HepG2 (cell line): Measurements from ENCODE around the gene CGREF1. TPM values are rescaled to one million over a fixed set of nuclear protein-coding genes. Genes with fewer than 3 reads are reported as not detected.

Experiments used
- ATAC-seq: fragments of 200-7000 bp; cut with Tn5 transposase; 3 replicates; pipeline ENCODE4 v1.9.1; 2020; ENCODE audit warnings: mild to moderate bottlenecking, moderate library complexity
- BruUV-seq: library from RNA; stranded (reverse); fragments of 400-500 nt; replicated peaks from 2 replicates; lab custom pipeline; 2021; lab: Mats Ljungman, UMichigan
- CTCF ChIA-PET: fragments of 300-600 bp; formaldehyde crosslinking; extraction: SDS; loops from one replicate; lab custom pipeline; 2021; ENCODE audit warnings: low total read pairs, inconsistent platforms, low intra/inter-chr PET ratio; lab: Yijun Ruan, JAX
- POLR2A ChIA-PET: fragments of 350-600 bp; sonication (Branson Sonifier 250); formaldehyde crosslinking; loops from one replicate; lab custom pipeline; 2020; ENCODE audit warnings: antibody characterized with exemption, inconsistent platforms; lab: Yijun Ruan, JAX
- DNase-seq: peaks from one replicate; pipeline ENCODE4 v3.0.0-alpha.2; 2015; ENCODE audit warnings: low spot score
- FAIRE-seq: peaks from 3 replicates; lab custom pipeline; 2011; peaks lifted over from hg19 to GRCh38; lab: Jason Lieb, UNC
- H2AFZ ChIP-seq: one replicate; pipeline ENCODE4 v1.6.1; 2011; ENCODE audit warnings: low read length, inconsistent platforms
- H3K27ac ChIP-seq: fragments of 300-600 bp; 3 replicates; pipeline ENCODE4 v1.8.0; 2011; ENCODE audit warnings: mixed run types, mild to moderate bottlenecking, mixed read lengths, low read length, inconsistent platforms; ENCODE audit not compliant: insufficient read depth; ENCODE audit errors: extremely low read length
- H3K27me3 ChIP-seq, 2 experiments: fragments of 200-600 bp in 1 of 2; 2 replicates in 1 of 2; 3 replicates in 1 of 2; pipeline versions ENCODE4 v1.6.0 to v1.8.0; 2011; ENCODE audit warnings: low read length in 2 of 2, mild to moderate bottlenecking in 2 of 2, moderate library complexity in 2 of 2, inconsistent platforms in 1 of 2; ENCODE audit not compliant: insufficient read depth in 2 of 2, control insufficient read depth in 1 of 2
- H3K36me3 ChIP-seq, 2 experiments: fragments of 200-600 bp in 1 of 2; replicated peaks in 1 of 2; 2 replicates in 1 of 2; 3 replicates in 1 of 2; pipeline versions ENCODE4 v1.5.1 to v1.8.0; 2011; ENCODE audit warnings: low read length in 2 of 2, inconsistent platforms in 1 of 2; ENCODE audit not compliant: insufficient read depth in 2 of 2, control insufficient read depth in 1 of 2
- H3K4me1 ChIP-seq: 2 replicates; pipeline ENCODE4 v1.5.1; 2012; ENCODE audit warnings: low read length, inconsistent platforms; ENCODE audit not compliant: insufficient read depth
- H3K4me2 ChIP-seq: 2 replicates; pipeline ENCODE4 v1.6.0; 2011; ENCODE audit warnings: low read depth, low read length, inconsistent platforms
- H3K4me3 ChIP-seq, 3 experiments: fragments of 200-600 bp in 1 of 3; sonication (generic), shearing (Covaris generic) in 1 of 3; replicated peaks in 1 of 3; 2 replicates each; pipeline ENCODE4 v1.5.1; 2011 to 2016; ENCODE audit warnings: low read length in 3 of 3, inconsistent platforms in 2 of 3, low read depth in 2 of 3, mild to moderate bottlenecking in 2 of 3, control low read depth in 1 of 3, mixed read lengths in 1 of 3; ENCODE audit not compliant: insufficient read depth in 1 of 3
- H3K79me2 ChIP-seq: one replicate; pipeline ENCODE4 v1.6.1; 2011; ENCODE audit warnings: low read length, inconsistent platforms; ENCODE audit not compliant: insufficient read depth
- H3K9ac ChIP-seq: 2 replicates; pipeline ENCODE4 v1.6.0; 2011; ENCODE audit warnings: mild to moderate bottlenecking, low read depth, low read length, inconsistent platforms; ENCODE audit not compliant: insufficient read depth
- H3K9me3 ChIP-seq: 2 replicates; pipeline ENCODE4 v1.5.1; 2012; ENCODE audit warnings: mild to moderate bottlenecking, low read length
- H4K20me1 ChIP-seq: 2 replicates; pipeline ENCODE4 v1.6.0; 2011; ENCODE audit warnings: inconsistent platforms, mild to moderate bottlenecking, low read length, moderate library complexity; ENCODE audit not compliant: insufficient read depth
- DPF2 ChIP-seq: sonication (generic); formaldehyde crosslinking; IDR thresholded peaks from 2 replicates; pipeline ENCODE4 v1.4.0; 2020; ENCODE audit warnings: mild to moderate bottlenecking, low read depth, missing genetic modification reagents, borderline replicate concordance
- POLR2AphosphoS5 ChIP-seq: IDR thresholded peaks from 2 replicates; pipeline ENCODE4 v1.6.1; 2012; ENCODE audit warnings: low read depth, low read length
- RBFOX2 ChIP-seq: fragments of 200-400 bp; formaldehyde crosslinking; IDR thresholded peaks from 2 replicates; pipeline ENCODE4 v1.6.1; 2017; ENCODE audit warnings: low read depth, mild to moderate bottlenecking, low read length
- REL ChIP-seq: sonication (generic); formaldehyde crosslinking; conservative IDR thresholded peaks from 2 replicates; pipeline ENCODE4 v1.8.0; 2022; ENCODE audit warnings: mild to moderate bottlenecking, missing genetic modification reagents, moderate library complexity
- ZNF225 ChIP-seq: sonication (generic); formaldehyde crosslinking; IDR thresholded peaks from 2 replicates; pipeline ENCODE4 v1.4.0; 2020; ENCODE audit warnings: mild to moderate bottlenecking, missing genetic modification reagents
- ZNF296 ChIP-seq: sonication (generic); formaldehyde crosslinking; conservative IDR thresholded peaks from 2 replicates; pipeline ENCODE4 v1.5.0; 2020; ENCODE audit warnings: mild to moderate bottlenecking, missing genetic modification reagents
- ZNF317 ChIP-seq: sonication (generic); formaldehyde crosslinking; IDR thresholded peaks from 2 replicates; pipeline ENCODE4 v1.5.0; 2020; ENCODE audit warnings: mild to moderate bottlenecking, missing genetic modification reagents
- WGBS: methylation state at CpG from one replicate; pipeline ENCODE4 v1.1.6; 2017; ENCODE audit warnings: low lambda C conversion rate; 5-methylcytosine and 5-hydroxymethylcytosine counted together
- in situ Hi-C: cut with HindIII; loops from 2 replicates; pipeline ENCODE4 v1.10.0; 2017; ENCODE audit warnings: low pct_unique_long_range_greater_than_20kb; ENCODE audit not compliant: extremely low pct_ligation_motif_present
- intact Hi-C: fragments of 100-400 bp; cut with micrococcal nuclease; formaldehyde crosslinking; loops from one replicate; pipeline ENCODE4 v1.10.0; 2022; ENCODE audit not compliant: unreplicated experiment
- polyA plus RNA-seq, 8 experiments: library from polyadenylated mRNA; depleted of rRNA in 3 of 8; stranded (reverse) in 7 of 8; unstranded in 1 of 8; fragments of >200 nt; fragmentation: Illumina TruSeq in 4 of 8; extraction: Trizol in 4 of 8; gene quantifications; 2 replicates each; pipeline versions ENCODE4 v1.2.1 to v1.2.3, GENCODE V29; 2011 to 2016; ENCODE audit warnings: low read depth in 4 of 8, missing spikeins in 1 of 8, mixed read lengths in 1 of 8; ENCODE audit not compliant: insufficient read depth in 1 of 8
- total RNA-seq, 5 experiments: library from RNA; depleted of rRNA; stranded (reverse); fragments of >200 nt; fragmentation: Illumina TruSeq; extraction: Trizol; gene quantifications; 2 replicates each; pipeline ENCODE4 v1.2.3, GENCODE V29; 2016; ENCODE audit warnings: low read depth in 1 of 5

The CGREF1 gene
- total and polyA plus RNA-seq, 2 of the 13 experiments (the other 11 are each of a cell fraction or from before 2014, with no cell fraction given): 13.9 to 23.4 TPM

GRCh38 chr2:27067385-27067784, 51.5 kb downstream of the CGREF1 start:
- in situ Hi-C loops (no loop called here), intact Hi-C loops (no loop called here)
- Histone ChIP-seq H3K9ac (no peak overlapping the region), H3K27ac (no peak overlapping the region), H3K4me1 (peaks cover 29% of the 10 kb centered on the region), H3K79me2 (peaks cover 30% of the 10 kb centered on the region), H3K4me3 (no peak overlapping the region), H3K36me3 (peaks cover 15 to 27% of the 10 kb centered on the region in 2 experiments), H2AFZ (no peak overlapping the region), H3K27me3 (no peaks in the 10 kb centered on the region; a peak in 1 of 5 replicates), H3K4me2 (no peak overlapping the region), H3K9me3 (no peaks in the 10 kb centered on the region), H4K20me1 (peaks cover 2% of the 10 kb centered on the region; the same call in 1 of the 2 replicates)
- ATAC-seq (no peak), DNase-seq (no peak), FAIRE-seq (no peak)
- no peak for TF ChIP-seq ZNF317 (CRISPR knock-in tag)
- TF ChIP-seq DPF2 (CRISPR knock-in tag): no peak
- TF ChIP-seq RBFOX2: peak; percentile 66
- peak; percentile 19; the same call in 1 of the 2 replicates for TF ChIP-seq POLR2AphosphoS5
- ChIA-PET POLR2A (interaction anchor here (1.2 to 11.6 kb wide), 6 partner anchors 9 to 28 kb away, joined by 3 to 100 read pairs (median 5); partner anchors contain the start of gene AGBL5), CTCF (no interaction called here)
- BruUV-seq: no TSS peak
- 97% methylated on average over 5 of the region's 5 CpGs for WGBS

GRCh38 chr2:27065128-27065527, 53.8 kb downstream of the CGREF1 start:
- Histone ChIP-seq H3K4me1 (peaks cover 20% of the 10 kb centered on the region), H4K20me1 (peaks cover 2% of the 10 kb centered on the region; the same call in 1 of the 2 replicates), H3K4me3 (no peak overlapping the region), H3K36me3 (peaks cover 18 to 27% of the 10 kb centered on the region in 2 experiments), H3K4me2 (no peak overlapping the region), H3K9me3 (no peaks in the 10 kb centered on the region), H3K27me3 (no peaks in the 10 kb centered on the region), H2AFZ (no peak overlapping the region), H3K27ac (no peak overlapping the region), H3K9ac (no peak overlapping the region), H3K79me2 (peaks cover 17% of the 10 kb centered on the region)
- CTCF ChIA-PET: no interaction called here
- DNase-seq (no peak), ATAC-seq (no peak), FAIRE-seq (no peak)
- WGBS: 98% methylated on average over 3 of the region's 3 CpGs
- in situ Hi-C loops (no loop called here), intact Hi-C loops (no loop called here)
- POLR2A ChIA-PET: interaction anchor here (1.3 to 11.6 kb wide), 5 partner anchors 7 to 28 kb away, joined by 4 to 100 read pairs (median 14); partner anchors contain the start of genes AGBL5 and KHK
- BruUV-seq: no TSS peak
- TF ChIP-seq ZNF225 (no peak), REL (0 out of 2 replicates have a peak, but pooled peaks have one; percentile 23), ZNF296 (no peak)
